GM18517 (cell line): ENCODE data around the gene RNF212.

ENCODE experiments used
- ATAC-seq: cut with Tn5 transposase; IDR thresholded peaks from one replicate; pipeline ENCODE4 v1.9.1; 2021; ENCODE audit warnings: mild to moderate bottlenecking, moderate library complexity; ENCODE audit not compliant: unreplicated experiment

RNF212 gene

GRCh38 chr4:1116838-1117237 lies 3.5 kb upstream of the RNF212 start:
- no peak for ATAC-seq

DNA sequence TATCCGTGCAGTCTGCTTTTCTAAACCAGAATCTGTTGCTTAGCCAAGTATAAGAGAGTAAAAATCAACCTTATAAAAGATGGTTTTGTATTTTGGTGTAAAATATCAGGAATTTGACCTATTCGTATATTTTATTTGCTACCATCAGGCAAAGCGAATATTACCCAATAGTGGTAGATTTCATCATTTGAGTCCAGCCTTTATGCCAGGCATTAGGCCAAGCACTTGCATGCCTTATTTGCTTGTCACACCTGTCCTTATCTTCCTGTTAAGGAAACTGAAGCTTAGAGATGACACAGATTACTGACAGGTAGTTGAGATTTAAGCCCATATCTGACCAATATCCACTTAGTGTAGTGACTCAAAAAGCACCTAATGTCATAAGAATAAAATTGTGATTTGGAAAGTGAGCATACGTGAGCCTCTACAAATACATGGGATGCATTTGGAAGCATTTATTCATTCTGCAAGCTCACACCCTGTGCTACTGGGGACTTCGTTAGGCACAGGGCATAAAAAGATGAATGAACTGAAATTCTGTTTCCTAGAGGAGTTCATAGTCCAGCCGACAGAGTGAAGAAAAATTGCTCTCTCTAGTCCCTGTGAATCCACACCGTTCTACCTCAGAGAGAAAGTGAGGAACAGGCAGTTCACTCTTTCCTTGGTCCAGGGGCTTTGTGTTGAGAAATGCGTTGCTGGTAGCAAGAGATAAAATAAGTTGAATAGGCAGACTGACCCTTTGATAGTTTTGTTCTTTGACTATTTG lies 2.3 kb upstream of the RNF212 start:
- no peak for ATAC-seq

DNA sequence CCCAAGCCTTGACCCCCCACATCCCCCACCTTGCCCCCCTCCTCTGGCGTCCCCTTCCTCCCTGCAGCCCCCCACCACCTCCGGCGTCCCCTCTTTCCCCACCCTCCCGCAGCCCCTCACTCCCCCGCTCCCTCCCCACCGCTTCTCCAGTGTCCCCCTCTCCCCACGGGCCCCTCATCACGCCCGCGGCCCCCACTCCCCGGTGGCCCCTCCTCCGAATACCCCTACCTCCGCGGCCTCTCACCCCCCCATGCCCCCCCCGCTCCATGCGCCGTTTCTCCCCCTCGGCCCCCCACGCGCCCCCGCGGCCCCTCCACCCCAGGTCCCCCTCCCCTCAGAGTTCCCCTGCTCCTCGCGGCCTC lies 562 bp downstream of the RNF212 start:
- no peak for ATAC-seq

- no peak for ATAC-seq
Observed at GRCh38 chr4:1112174-1112820, 1.1 kb downstream of the RNF212 start.

DNA sequence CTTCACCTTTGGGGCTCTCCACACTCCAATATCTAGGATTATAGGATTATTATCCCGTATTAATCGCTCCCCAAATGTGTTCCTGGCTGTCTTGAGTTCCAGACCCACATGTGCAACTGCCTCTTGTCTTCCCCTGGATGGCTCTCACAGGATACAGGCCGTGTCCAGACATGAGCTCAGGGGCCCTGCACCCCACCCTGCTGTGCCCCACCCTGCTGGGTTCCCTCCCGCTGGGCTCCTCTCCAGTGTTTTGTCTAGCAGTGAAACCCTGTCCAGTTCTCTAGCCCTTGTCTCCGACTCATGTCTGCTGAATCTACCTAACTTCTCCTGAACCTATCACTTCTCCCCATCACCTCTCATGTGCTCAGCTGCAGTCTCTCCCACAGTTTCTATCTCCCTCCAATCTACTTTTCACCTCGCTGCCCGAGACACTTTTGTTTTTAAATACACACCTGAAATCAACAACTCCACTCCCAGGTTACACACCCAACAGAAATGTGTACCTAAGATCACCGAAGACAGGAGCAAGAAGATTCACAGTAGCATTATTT lies 2.0 kb downstream of the RNF212 start:
- no peak for ATAC-seq

- no peak for ATAC-seq
Observed at GRCh38 chr4:1109898-1110506, 3.4 kb downstream of the RNF212 start.

GRCh38 chr4:1109333-1109732 lies 4.0 kb downstream of the RNF212 start:
- ATAC-seq, result no peak

- no peak for ATAC-seq
Observed at GRCh38 chr4:1105662-1106061, 7.7 kb downstream of the RNF212 start.

GRCh38 chr4:1105067-1105466 lies 8.3 kb downstream of the RNF212 start:
- ATAC-seq, result no peak

DNA sequence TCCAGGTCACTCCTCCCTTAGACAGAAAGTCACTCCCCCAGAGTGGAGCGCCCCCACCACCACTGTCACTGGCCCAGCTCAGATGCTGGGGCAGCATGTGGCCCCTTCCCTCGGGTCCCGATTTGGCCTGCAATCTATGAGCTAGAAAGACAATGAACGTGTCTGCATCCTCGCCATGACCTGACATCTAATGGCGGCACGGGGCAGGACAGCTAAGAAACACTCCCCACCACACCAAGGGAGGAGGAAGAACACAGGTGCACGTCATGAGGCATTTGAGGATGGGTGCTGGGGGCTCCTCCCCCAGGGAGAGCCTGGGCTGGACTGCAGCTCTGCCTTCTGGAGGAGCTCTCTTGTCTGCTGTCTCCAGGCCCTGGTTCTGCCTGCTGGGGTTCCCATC lies 8.7 kb downstream of the RNF212 start:
- no peak for ATAC-seq

GRCh38 chr4:1099684-1100335 lies 13.6 kb downstream of the RNF212 start:
- ATAC-seq, result no peak

DNA sequence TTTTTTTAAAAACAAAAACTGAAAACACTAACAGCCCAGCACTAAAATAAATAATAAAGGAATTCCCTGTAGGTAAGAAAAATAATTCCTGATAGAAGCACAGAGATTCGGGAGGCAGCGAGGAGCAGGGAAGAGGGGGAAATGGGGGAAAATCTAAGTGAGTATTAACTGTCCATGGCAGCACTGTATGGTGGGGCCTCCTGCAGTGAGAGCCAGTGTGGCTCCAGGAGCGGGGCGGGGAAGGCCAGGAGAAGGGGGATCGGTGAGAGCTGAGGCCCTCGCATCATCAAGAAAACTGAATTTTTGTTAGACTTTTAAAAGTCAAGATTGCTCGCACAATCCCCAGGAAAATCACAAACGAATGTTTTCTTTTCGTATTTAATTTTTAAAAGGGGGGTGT lies 14.1 kb downstream of the RNF212 start:
- ATAC-seq, result no peak

GRCh38 chr4:1098311-1098925 lies 14.9 kb downstream of the RNF212 start:
- ATAC-seq, result no peak

GRCh38 chr4:1097553-1097952 lies 15.8 kb downstream of the RNF212 start:
- ATAC-seq, result no peak

DNA sequence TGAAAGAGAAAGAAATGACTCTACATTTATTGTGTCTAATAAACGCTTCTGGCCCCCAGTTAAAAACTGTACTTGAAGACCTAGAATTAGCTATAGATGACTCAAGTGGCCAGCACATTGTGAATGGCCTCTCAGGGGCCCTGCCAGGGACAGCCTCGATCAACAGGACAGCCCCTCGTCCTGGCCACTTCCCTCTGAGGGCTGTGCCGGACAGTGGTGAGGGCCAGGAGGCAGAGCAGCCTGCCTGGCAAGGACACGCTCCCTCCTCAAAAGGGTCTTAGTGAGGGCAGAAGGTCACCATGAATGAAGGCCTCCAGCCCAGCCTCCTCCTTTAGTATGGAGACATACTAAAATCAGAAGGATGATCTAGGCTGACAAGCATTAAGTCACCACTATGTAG lies 16.5 kb downstream of the RNF212 start:
- no peak for ATAC-seq

- ATAC-seq, result no peak
Observed at GRCh38 chr4:1094336-1094690, 19.1 kb downstream of the RNF212 start.

GRCh38 chr4:1093391-1094335 lies 19.7 kb downstream of the RNF212 start:
- ATAC-seq, result no peak

- ATAC-seq, result no peak
Observed at GRCh38 chr4:1092983-1093361, 20.4 kb downstream of the RNF212 start.

DNA sequence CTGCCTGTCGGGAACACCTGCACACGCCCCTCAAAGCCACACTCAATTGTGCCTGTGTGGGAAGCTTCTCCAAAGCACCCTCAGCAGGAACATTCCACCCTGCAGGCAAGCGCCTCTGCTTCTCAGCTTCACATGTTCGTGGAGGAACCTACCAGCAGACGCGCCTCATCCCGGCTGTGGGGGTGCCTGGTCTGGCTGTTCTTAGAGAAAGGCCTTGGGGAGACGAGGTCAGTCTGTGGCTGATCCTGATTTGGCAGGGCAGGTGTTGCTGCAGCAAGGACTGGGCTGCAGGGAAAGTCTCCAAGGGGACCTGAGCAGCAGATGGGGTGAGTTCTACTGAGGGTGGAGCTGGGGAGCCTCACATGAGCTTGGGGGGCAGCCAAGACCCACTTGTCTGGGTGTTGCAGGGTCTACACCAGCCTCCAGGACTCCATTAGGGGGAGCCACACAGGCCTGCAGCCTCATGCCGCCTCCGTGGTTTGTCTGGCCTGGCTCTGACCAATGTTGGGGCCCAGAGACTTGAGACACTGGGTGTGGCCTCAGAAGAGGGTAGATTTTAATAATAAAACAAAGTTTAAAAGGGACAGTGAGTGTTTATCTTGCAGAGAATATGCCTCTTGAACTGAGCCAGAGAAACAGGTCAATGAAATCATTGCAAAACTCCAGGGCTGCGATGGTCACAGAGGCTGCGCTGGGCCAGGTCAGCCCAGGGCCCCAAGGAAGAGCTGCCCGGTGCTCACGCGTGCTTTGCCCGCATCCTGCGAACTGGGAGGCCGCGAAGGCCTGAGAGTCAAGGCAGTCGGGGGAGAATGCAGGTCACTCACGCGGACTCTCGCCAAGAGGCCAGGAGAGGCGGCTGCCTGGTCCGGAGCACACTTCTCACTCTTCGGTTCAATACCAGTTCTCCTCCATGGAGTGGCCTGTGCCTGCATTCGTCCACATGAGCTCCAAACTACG lies 21.1 kb downstream of the RNF212 start:
- no peak for ATAC-seq
